ENCODE results near the gene GRM7. TPM values are rescaled to one million over a fixed set of nuclear protein-coding genes. Genes with fewer than 3 reads are reported as not detected.

The GRM7 gene
- total RNA-seq, 1 donor from 2014 or later = 0.34 TPM

- Mint-ChIP-seq H3K36me3 (ENCODE audit: insufficient read depth) (no peaks in the 10 kb centered on the region), H3K27ac (no peak overlapping the region), H3K9me3 (ENCODE audit: low read depth) (no peaks in the 10 kb centered on the region), H3K27me3 (no peaks in the 10 kb centered on the region), H3K4me3 (ENCODE audit: low read depth) (no peak overlapping the region), H3K4me1 (ENCODE audit: low read depth) (no peaks in the 10 kb centered on the region)
- no peak for DNase-seq (ENCODE audit: low spot score, unreplicated experiment)
- no peak for TF ChIP-seq CTCF (IDR thresholded peaks at IDR 0.05; ENCODE audit: unreplicated experiment)
Observed at GRCh38 chr3:7659079-7659478, 798.2 kb downstream of the GRM7 start.

- H3K36me3 Mint-ChIP-seq (ENCODE audit: insufficient read depth) = no peaks in the 10 kb centered on the region
- no peaks in the 10 kb centered on the region for H3K9me3 Mint-ChIP-seq (ENCODE audit: low read depth)
- H3K4me3 Mint-ChIP-seq (ENCODE audit: low read depth) = no peak overlapping the region
Observed at GRCh38 chr3:7663771-7664170, 802.9 kb downstream of the GRM7 start.

GRCh38 chr3:7667774-7668173, 806.9 kb downstream of the GRM7 start:
- Mint-ChIP-seq H3K27me3 (no peaks in the 10 kb centered on the region), H3K36me3 (ENCODE audit: insufficient read depth) (no peaks in the 10 kb centered on the region), H3K4me1 (ENCODE audit: low read depth) (no peaks in the 10 kb centered on the region), H3K9me3 (ENCODE audit: low read depth) (no peaks in the 10 kb centered on the region), H3K27ac (no peak overlapping the region), H3K4me3 (ENCODE audit: low read depth) (no peak overlapping the region)
- DNase-seq (ENCODE audit: low spot score, unreplicated experiment) = no peak
- TF ChIP-seq CTCF (IDR thresholded peaks at IDR 0.05; ENCODE audit: unreplicated experiment) = no peak

More at GRCh38 chr3:7663771-7664170, 802.9 kb downstream of the GRM7 start:
- DNase-seq (ENCODE audit: low spot score, unreplicated experiment) = no peak
- no peak overlapping the region for H3K27ac Mint-ChIP-seq
- no peak for TF ChIP-seq CTCF (IDR thresholded peaks at IDR 0.05; ENCODE audit: unreplicated experiment)
- no peaks in the 10 kb centered on the region for H3K27me3 Mint-ChIP-seq
- H3K4me1 Mint-ChIP-seq (ENCODE audit: low read depth) = no peaks in the 10 kb centered on the region

GRCh38 chr3:7669641-7670040, 808.7 kb downstream of the GRM7 start:
- no peak for DNase-seq (ENCODE audit: low spot score, unreplicated experiment)
- TF ChIP-seq CTCF (IDR thresholded peaks at IDR 0.05; ENCODE audit: unreplicated experiment) = no peak
- no peak overlapping the region for H3K4me3 Mint-ChIP-seq (ENCODE audit: low read depth)

GRCh38 chr3:7678521-7678920, 817.6 kb downstream of the GRM7 start:
- Mint-ChIP-seq H3K36me3 (ENCODE audit: insufficient read depth) (no peaks in the 10 kb centered on the region), H3K9me3 (ENCODE audit: low read depth) (no peaks in the 10 kb centered on the region), H3K27me3 (no peaks in the 10 kb centered on the region), H3K27ac (no peak overlapping the region), H3K4me1 (ENCODE audit: low read depth) (no peaks in the 10 kb centered on the region), H3K4me3 (ENCODE audit: low read depth) (no peak overlapping the region)
- no peak for TF ChIP-seq CTCF (IDR thresholded peaks at IDR 0.05; ENCODE audit: unreplicated experiment)
- no peak for DNase-seq (ENCODE audit: low spot score, unreplicated experiment)

More at GRCh38 chr3:7669641-7670040, 808.7 kb downstream of the GRM7 start:
- Mint-ChIP-seq H3K27ac (no peak overlapping the region), H3K36me3 (ENCODE audit: insufficient read depth) (no peaks in the 10 kb centered on the region), H3K4me1 (ENCODE audit: low read depth) (no peaks in the 10 kb centered on the region), H3K9me3 (ENCODE audit: low read depth) (no peaks in the 10 kb centered on the region), H3K27me3 (no peaks in the 10 kb centered on the region)

Measured in progenitor cell of endocrine pancreas (in vitro differentiated cells).